Right lobe of liver (tissue), 6 donors: Measurements from ENCODE around the gene SGO2. TPM values are rescaled to one million over a fixed set of nuclear protein-coding genes. Genes with fewer than 3 reads are reported as not detected.
"Not testable (repeated sequence)": the region's sequence is repeated elsewhere in the genome, so short reads cannot be mapped to it uniquely, and the experiment has no call there.

Source experiments
- ATAC-seq, 4 donors: fragments of 200-7000 bp; cut with Tn5 transposase; one replicate each; pipeline ENCODE4 v1.9.1; 2020; ENCODE audit warnings: mild to moderate bottlenecking in 4 of 4, moderate library complexity in 4 of 4
- DNase-seq, 3 donors: peaks; one replicate each; pipeline ENCODE4 v3.0.0-alpha.2; 2020
- H3K27ac ChIP-seq, 3 donors: fragments of 200-600 bp; one replicate each; pipeline ENCODE4 v1.8.0; 2022
- H3K27me3 ChIP-seq, 2 donors: fragments of 200-600 bp; one replicate each; pipeline ENCODE4 v1.8.0; 2022
- H3K36me3 ChIP-seq, 4 donors: fragments of 200-600 bp; sonication (generic) in 1 of 4; one replicate each; pipeline versions ENCODE4 v1.5.1 to v1.8.0; 2017 to 2022; ENCODE audit warnings: control low read depth in 1 of 4
- H3K4me1 ChIP-seq, 4 donors: fragments of 200-600 bp; sonication (generic) in 1 of 4; one replicate each; pipeline versions ENCODE4 v1.5.1 to v1.8.0; 2017 to 2022; ENCODE audit warnings: control low read depth in 1 of 4
- H3K4me3 ChIP-seq, 3 donors: fragments of 200-600 bp; one replicate each; pipeline ENCODE4 v1.8.0; 2022
- H3K9me3 ChIP-seq, 4 donors: fragments of 200-600 bp; sonication (generic) in 1 of 4; one replicate each; pipeline versions ENCODE4 v1.5.1 to v1.8.0; 2017 to 2022; ENCODE audit warnings: control low read depth in 1 of 4
- POLR2A ChIP-seq: fragments of 450-650 bp; IDR thresholded peaks from one replicate; pipeline ENCODE4 v1.6.1; 2017; ENCODE audit warnings: antibody characterized with exemption, mild to moderate bottlenecking
- WGBS: methylation state at CpG from one replicate; pipeline ENCODE4 v1.1.6; 2018; ENCODE audit warnings: low coverage, low lambda C conversion rate; ENCODE audit not compliant: insufficient coverage; ENCODE audit errors: missing lambda C conversion rate; 5-methylcytosine and 5-hydroxymethylcytosine counted together
- intact Hi-C, 2 donors: fragments of 100-400 bp; cut with DNase I; formaldehyde crosslinking; loops; one replicate each; pipeline versions ENCODE4 v1.11.2 to v1.14.1; 2022
- total RNA-seq, 6 experiments: library from RNA; depleted of rRNA in 2 of 6; stranded (reverse); fragments of >200 nt in 2 of 6; fragmentation: NEBNext Ultra II Directional in 3 of 6; extraction: Animal tissue kit (Norgen Biotek cat#: 25700) in 3 of 6; gene quantifications; one replicate each; pipeline versions ENCODE4 v1.1.0 to v1.2.4, GENCODE V29; 2016 to 2023
- TF ChIP-seq, protein P1 (sequence below), 4 donors: fragments of 200-600 bp in 3 of 4; fragments of 450-650 bp in 1 of 4; IDR thresholded peaks; one replicate each; pipeline versions ENCODE4 v1.5.1 to v1.8.0; 2016 to 2022; ENCODE audit warnings: antibody characterized with exemption in 4 of 4, mild to moderate bottlenecking in 2 of 4
- donor health status: DM: no; HTN: yes; CAD: no.
- donor health status: DM: no; HTN: no; CAD: no.
- donor health status: DM: no; HTN: no; CAD: no.
- donor health status: DM: no; HTN: yes; CAD: no.
- donor health status: DM: no; HTN: yes; CAD: no.

Gene SGO2
- total RNA-seq, 6 experiments from 2014 or later, result 0.37 to 1.8 (median 0.92) TPM

DNA sequence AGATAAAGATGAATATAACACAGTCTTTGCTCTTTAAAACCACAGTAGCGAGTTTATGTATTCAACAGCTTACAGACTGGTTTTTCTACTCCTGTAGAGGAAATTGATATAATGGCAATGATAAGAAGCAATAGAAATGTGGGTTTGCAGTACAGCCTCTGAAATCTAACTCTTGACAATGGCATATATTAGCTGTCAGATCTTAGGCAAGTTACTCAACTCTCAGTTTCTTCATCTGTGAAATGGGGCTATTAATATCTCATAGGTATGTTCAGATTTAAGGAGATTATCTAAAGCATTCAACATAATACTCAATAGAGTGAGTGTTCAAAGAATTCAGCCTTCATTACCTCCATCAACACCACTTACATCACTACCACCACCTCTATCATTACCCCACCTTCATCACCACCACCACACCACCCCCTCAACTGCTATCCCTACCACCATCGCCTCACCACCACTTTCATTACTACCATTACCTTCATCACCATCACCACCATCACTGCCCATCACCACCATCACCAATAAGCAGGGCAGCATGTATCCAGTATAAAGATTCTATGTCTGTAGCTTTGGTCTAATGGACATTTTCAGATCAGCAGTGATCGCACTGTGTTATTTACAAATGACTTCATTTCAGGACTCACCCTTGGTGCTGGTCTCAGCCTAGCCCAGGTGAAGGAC is 82.5 kb downstream of the SGO2 start:
- no peak for TF ChIP-seq POLR2A
- TF ChIP-seq, protein P1, sequence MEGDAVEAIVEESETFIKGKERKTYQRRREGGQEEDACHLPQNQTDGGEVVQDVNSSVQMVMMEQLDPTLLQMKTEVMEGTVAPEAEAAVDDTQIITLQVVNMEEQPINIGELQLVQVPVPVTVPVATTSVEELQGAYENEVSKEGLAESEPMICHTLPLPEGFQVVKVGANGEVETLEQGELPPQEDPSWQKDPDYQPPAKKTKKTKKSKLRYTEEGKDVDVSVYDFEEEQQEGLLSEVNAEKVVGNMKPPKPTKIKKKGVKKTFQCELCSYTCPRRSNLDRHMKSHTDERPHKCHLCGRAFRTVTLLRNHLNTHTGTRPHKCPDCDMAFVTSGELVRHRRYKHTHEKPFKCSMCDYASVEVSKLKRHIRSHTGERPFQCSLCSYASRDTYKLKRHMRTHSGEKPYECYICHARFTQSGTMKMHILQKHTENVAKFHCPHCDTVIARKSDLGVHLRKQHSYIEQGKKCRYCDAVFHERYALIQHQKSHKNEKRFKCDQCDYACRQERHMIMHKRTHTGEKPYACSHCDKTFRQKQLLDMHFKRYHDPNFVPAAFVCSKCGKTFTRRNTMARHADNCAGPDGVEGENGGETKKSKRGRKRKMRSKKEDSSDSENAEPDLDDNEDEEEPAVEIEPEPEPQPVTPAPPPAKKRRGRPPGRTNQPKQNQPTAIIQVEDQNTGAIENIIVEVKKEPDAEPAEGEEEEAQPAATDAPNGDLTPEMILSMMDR (IDR thresholded peaks at IDR 0.05), result no peak
- Histone ChIP-seq H3K36me3 (peaks cover 0 to 99% (median 42%) of the 10 kb centered on the region in 4 donors), H3K27ac (no peak overlapping the region), H3K4me3 (no peak overlapping the region), H3K27me3 (no peaks in the 10 kb centered on the region), H3K4me1 (peaks cover 0 to 20% (median 9%) of the 10 kb centered on the region in 4 donors), H3K9me3 (no peaks in the 10 kb centered on the region)
- no peak for DNase-seq
- ATAC-seq, result no peak
- WGBS, result 60% methylated on average over 3 of the region's 3 CpGs
- intact Hi-C loops, result no loop called here

DNA sequence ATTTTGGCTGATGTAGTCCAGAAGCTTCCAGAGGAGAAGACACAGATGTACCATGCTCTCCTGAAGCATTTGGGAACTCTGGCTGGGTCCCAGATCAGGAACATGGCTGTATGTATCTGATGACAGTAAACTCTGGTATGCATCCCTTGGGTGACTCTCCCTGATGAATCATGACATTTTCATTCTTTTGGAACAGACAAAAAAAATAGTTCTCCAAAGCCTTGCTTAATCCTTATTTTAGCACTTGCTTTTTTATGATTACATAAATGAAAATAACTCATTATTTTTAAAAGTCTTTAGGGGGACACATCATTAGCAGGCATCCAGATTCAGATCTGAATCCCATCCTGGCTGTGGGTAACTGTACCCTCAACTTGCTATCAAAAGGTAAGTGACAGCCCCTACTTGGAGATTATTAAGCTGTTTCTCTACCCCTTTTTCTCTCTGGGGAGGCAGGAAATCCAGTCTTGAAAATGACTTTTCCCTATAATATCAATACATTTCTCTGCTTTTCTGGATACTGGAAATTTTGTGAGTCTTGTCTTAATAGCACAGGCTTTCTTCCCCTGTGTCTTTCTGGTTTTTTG is 83.1 kb downstream of the SGO2 start:
- DNase-seq (no peak), ATAC-seq (peak in 1 of 4 donors; percentile 52)
- Histone ChIP-seq H3K9me3 (no peaks in the 10 kb centered on the region), H3K4me1 (peaks cover 0 to 25% (median 12%) of the 10 kb centered on the region in 4 donors), H3K27ac (peak overlapping the region in 1 of 3 donors; percentile 34), H3K27me3 (no peaks in the 10 kb centered on the region), H3K4me3 (no peak overlapping the region), H3K36me3 (peaks cover 0 to 99% (median 39%) of the 10 kb centered on the region in 4 donors)
- intact Hi-C loops, result no loop called here
- no peak for TF ChIP-seq POLR2A
- TF ChIP-seq, protein P1 (IDR thresholded peaks at IDR 0.05), result no peak

DNA sequence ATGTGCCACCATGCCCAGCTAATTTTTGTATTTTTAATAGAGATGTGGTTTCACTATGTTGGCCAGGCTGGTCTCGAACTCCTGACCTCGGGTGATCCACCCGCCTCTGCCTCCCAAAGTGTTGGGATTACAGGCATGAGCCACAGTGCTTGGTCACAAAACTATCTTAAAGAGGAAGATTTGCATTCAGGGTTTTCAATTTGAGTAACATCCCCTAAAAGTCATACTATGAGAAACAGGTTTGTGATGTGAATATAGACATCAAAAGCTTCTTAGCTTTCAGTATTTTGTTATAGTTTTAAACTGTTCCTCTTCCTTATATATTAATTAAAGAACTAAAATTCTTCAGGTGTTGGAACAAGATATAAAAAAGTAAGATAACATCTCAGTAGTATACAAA is 84.2 kb downstream of the SGO2 start:
- DNase-seq, H3K9me3 ChIP-seq, H3K27ac ChIP-seq, H3K4me3 ChIP-seq, intact Hi-C loops, H3K27me3 ChIP-seq, ATAC-seq: not testable (repeated sequence)
- H3K36me3 ChIP-seq, result peaks cover 0 to 99% (median 38%) of the 10 kb centered on the region in 4 donors
- 100% methylated on average over 3 of the region's 3 CpGs for WGBS
- H3K4me1 ChIP-seq, result peaks cover 0 to 35% (median 17%) of the 10 kb centered on the region in 4 donors

DNA sequence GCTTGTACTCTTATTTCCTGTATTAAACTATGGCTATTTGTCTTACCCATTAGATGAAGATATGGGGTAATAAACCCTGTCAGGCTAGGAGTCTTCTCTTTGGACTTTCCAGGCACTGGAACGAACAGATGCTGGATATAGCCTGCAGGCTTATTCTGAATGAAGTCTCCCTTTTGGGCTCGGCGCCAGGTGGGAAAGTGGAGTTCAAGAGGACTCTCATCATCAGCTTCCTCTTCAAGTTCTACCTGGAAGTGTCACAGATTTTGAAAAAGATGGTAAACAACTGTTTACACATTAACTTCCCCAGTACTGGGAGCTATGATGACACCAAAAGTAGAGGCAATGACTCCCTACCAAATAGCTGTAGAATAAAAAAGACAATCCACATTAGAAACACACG is 87.7 kb downstream of the SGO2 start:
- DNase-seq (peak; percentile 75 to 81 (median 76)), ATAC-seq (peak; percentile 26 to 55 (median 50))
- Histone ChIP-seq H3K27me3 (no peaks in the 10 kb centered on the region), H3K4me3 (no peak overlapping the region), H3K4me1 (peaks cover 0 to 69% (median 30%) of the 10 kb centered on the region in 4 donors), H3K9me3 (no peaks in the 10 kb centered on the region), H3K27ac (peak overlapping the region in 1 of 3 donors; percentile 62), H3K36me3 (peaks cover 0 to 99% (median 36%) of the 10 kb centered on the region in 4 donors)
- intact Hi-C loops, result no loop called here
- 35% methylated on average over 4 of the region's 4 CpGs for WGBS
- TF ChIP-seq, protein P1 (IDR thresholded peaks at IDR 0.05), result no peak
- no peak for TF ChIP-seq POLR2A

DNA sequence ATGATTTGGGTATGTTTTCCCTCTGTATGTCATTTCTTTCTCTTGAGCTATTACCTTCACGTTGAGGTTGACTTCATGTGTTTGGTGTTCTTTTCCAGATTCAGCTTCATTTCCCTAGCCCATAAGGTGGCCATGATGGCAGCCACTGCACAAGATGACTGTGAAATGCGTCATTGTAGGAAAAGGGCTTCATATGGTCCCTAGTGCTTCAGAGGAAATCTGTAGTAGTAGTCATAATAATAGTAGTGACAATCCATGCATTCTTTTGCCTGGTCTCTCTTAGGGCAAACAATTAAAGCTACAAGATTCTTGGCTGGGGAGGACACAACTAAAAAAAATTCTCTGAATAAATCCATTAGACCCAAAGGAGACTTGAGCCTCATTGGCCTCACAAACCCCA is 88.2 kb downstream of the SGO2 start:
- ATAC-seq (no peak), DNase-seq (no peak)
- Histone ChIP-seq H3K4me1 (peaks cover 0 to 75% (median 32%) of the 10 kb centered on the region in 4 donors), H3K36me3 (peaks cover 0 to 98% (median 36%) of the 10 kb centered on the region in 4 donors), H3K27me3 (no peaks in the 10 kb centered on the region), H3K27ac (peak overlapping the region in 2 of 3 donors; percentile 18 to 62), H3K9me3 (no peaks in the 10 kb centered on the region), H3K4me3 (no peak overlapping the region)
- WGBS, result 74% methylated on average over 2 of the region's 2 CpGs
- intact Hi-C loops, result no loop called here
- TF ChIP-seq POLR2A, result no peak
- TF ChIP-seq, protein P1 (IDR thresholded peaks at IDR 0.05), result no peak
